CD4-positive, alpha-beta T cell (primary cell): ENCODE data around the gene FUT7. TPM values are rescaled to one million over a fixed set of nuclear protein-coding genes. Genes with fewer than 3 reads are reported as not detected.

Experiments used
- ATAC-seq: fragments of 200-7000 bp; cut with Tn5 transposase; one replicate; pipeline ENCODE4 v1.10.0; 2022; ENCODE audit warnings: mild to moderate bottlenecking; ENCODE audit not compliant: poor library complexity
- CTCF ChIA-PET: fragments of 350-600 bp; sonication (Branson Sonifier 250); formaldehyde crosslinking; loops from one replicate; lab custom pipeline; 2021; ENCODE audit warnings: antibody characterized with exemption, inconsistent platforms; lab: Charles Lee
- POLR2A ChIA-PET: fragments of 350-600 bp; sonication (Branson Sonifier 250); formaldehyde crosslinking; loops from one replicate; lab custom pipeline; 2021; ENCODE audit warnings: antibody characterized with exemption, inconsistent platforms; lab: Charles Lee
- DNase-seq, 14 experiments: peaks; one replicate each; pipeline ENCODE4 v3.0.0-alpha.2; 2013 to 2020; ENCODE audit warnings: mixed read lengths in 2 of 14
- H3K27ac ChIP-seq, 2 donors: one replicate each; pipeline versions ENCODE4 v1.5.1 to v1.7.0; 2013; ENCODE audit warnings: low read length in 2 of 2, low read depth in 1 of 2, mild to moderate bottlenecking in 1 of 2
- H3K27me3 ChIP-seq, 2 experiments: 1 replicate in 1 of 2; 2 replicates in 1 of 2; pipeline versions ENCODE4 v1.6.1 to v1.7.0; 2013; ENCODE audit warnings: low read length in 2 of 2, control low read depth in 1 of 2, mild to moderate bottlenecking in 1 of 2, moderate library complexity in 1 of 2; ENCODE audit not compliant: insufficient read depth in 2 of 2, control insufficient read depth in 1 of 2
- H3K36me3 ChIP-seq: one replicate; pipeline ENCODE4 v1.6.1; 2013; ENCODE audit warnings: low read length, control low read depth; ENCODE audit not compliant: insufficient read depth
- H3K4me1 ChIP-seq: one replicate; pipeline ENCODE4 v1.6.1; 2013; ENCODE audit warnings: low read length, control low read depth; ENCODE audit not compliant: insufficient read depth
- H3K4me3 ChIP-seq: one replicate; pipeline ENCODE4 v1.5.1; 2013; ENCODE audit warnings: mild to moderate bottlenecking, low read length, moderate library complexity
- H3K9me3 ChIP-seq, 2 experiments: 1 replicate in 1 of 2; 2 replicates in 1 of 2; pipeline versions ENCODE4 v1.6.1 to v1.7.0; 2013; ENCODE audit warnings: low read length in 2 of 2, mild to moderate bottlenecking in 2 of 2, control low read depth in 1 of 2, moderate library complexity in 1 of 2; ENCODE audit not compliant: control insufficient read depth in 1 of 2, insufficient read depth in 1 of 2
- H3K27ac Mint-ChIP-seq: one replicate; pipeline ENCODE4 v1.8.0; 2020; ENCODE audit warnings: mixed read lengths
- H3K27me3 Mint-ChIP-seq: one replicate; pipeline ENCODE4 v1.8.0; 2021; ENCODE audit warnings: mixed read lengths
- H3K36me3 Mint-ChIP-seq: one replicate; pipeline ENCODE4 v1.8.0; 2021; ENCODE audit warnings: low read depth, mixed read lengths
- H3K4me1 Mint-ChIP-seq: one replicate; pipeline ENCODE4 v1.8.0; 2021; ENCODE audit warnings: low read depth, mixed read lengths
- H3K4me3 Mint-ChIP-seq: one replicate; pipeline ENCODE4 v1.8.0; 2020; ENCODE audit warnings: mild to moderate bottlenecking, mixed read lengths
- H3K9me3 Mint-ChIP-seq: one replicate; pipeline ENCODE4 v1.8.0; 2020; ENCODE audit warnings: mixed read lengths
- CTCF ChIP-seq: fragments of 200-600 bp; IDR thresholded peaks from one replicate; pipeline ENCODE4 v1.8.0; 2022; ENCODE audit warnings: antibody characterized with exemption, mild to moderate bottlenecking
- intact Hi-C, 2 experiments: fragments of 100-400 bp; cut with DNase I in 1 of 2; cut with micrococcal nuclease in 1 of 2; formaldehyde crosslinking; loops; one replicate each; pipeline versions ENCODE4 v1.15.1 to v1.9.0; 2023 to 2025; cut with DNase I, micrococcal nuclease
- total RNA-seq, 174 experiments: library from RNA in 2 of 174; stranded (reverse) in 2 of 174; gene quantifications; one replicate each; pipeline ENCODE4 v1.2.3 and lab custom pipeline; 2021 to 2026

FUT7 gene
- total RNA-seq, 2 experiments from 2014 or later: 1.7 to 1.8 TPM

- no peak for TF ChIP-seq CTCF
- H3K27ac ChIP-seq: no peak overlapping the region
- H3K9me3 ChIP-seq: no peaks in the 10 kb centered on the region
- DNase-seq (no peak), ATAC-seq (no peak)
- H3K4me3 ChIP-seq: no peak overlapping the region
- ChIA-PET CTCF (interaction anchor here (2.4 kb wide), 1 partner anchor 39 kb away, joined by 6 read pairs; no protein-coding TSS in a partner anchor), POLR2A (interaction anchor here (2.7 to 3.0 kb wide), 2 partner anchors 35 to 46 kb away, joined by 12 to 17 read pairs; partner anchors contain the start of genes C8G and FBXW5)
- H3K27me3 ChIP-seq: peaks cover 0 to 7% of the 10 kb centered on the region in 2 experiments
- Mint-ChIP-seq H3K36me3 (peaks cover 4% of the 10 kb centered on the region), H3K4me3 (peak overlapping the region; percentile 89), H3K27ac (peak overlapping the region; percentile 57), H3K9me3 (no peaks in the 10 kb centered on the region), H3K4me1 (peaks cover 26% of the 10 kb centered on the region), H3K27me3 (peaks cover 15% of the 10 kb centered on the region)
- intact Hi-C loops: loop anchor here in 1 of 2 experiments (5.0 kb wide), 1 partner anchor 417 kb away; no protein-coding TSS in a partner anchor
- H3K4me1 ChIP-seq: peaks cover 39% of the 10 kb centered on the region
- H3K36me3 ChIP-seq: peaks cover 10% of the 10 kb centered on the region
Observed at GRCh38 chr9:136990242-136990911, 41.5 kb downstream of the FUT7 start.

- intact Hi-C loops: no loop called here
- DNase-seq: no peak
- no peak overlapping the region for H3K27ac Mint-ChIP-seq
Observed at GRCh38 chr9:136988872-136989271, 43.0 kb downstream of the FUT7 start.

GRCh38 chr9:136985853-136986252 lies 46.0 kb downstream of the FUT7 start:
- TF ChIP-seq CTCF: no peak
- Mint-ChIP-seq H3K4me3 (no peak overlapping the region), H3K27me3 (peaks cover 33% of the 10 kb centered on the region), H3K36me3 (no peaks in the 10 kb centered on the region), H3K27ac (no peak overlapping the region), H3K4me1 (peaks cover 10% of the 10 kb centered on the region), H3K9me3 (no peaks in the 10 kb centered on the region)
- CTCF ChIA-PET: interaction anchor here (1.3 kb wide), 1 partner anchor 144 kb away, joined by 3 read pairs; the partner anchor contains the start of gene AJM1
- DNase-seq (no peak), ATAC-seq (no peak)
- Histone ChIP-seq H3K9me3 (peaks cover 0 to 11% of the 10 kb centered on the region in 2 experiments), H3K36me3 (no peaks in the 10 kb centered on the region), H3K4me1 (peaks cover 15% of the 10 kb centered on the region), H3K27me3 (peaks cover 20 to 33% of the 10 kb centered on the region in 2 experiments), H3K27ac (no peak overlapping the region), H3K4me3 (no peak overlapping the region)
- POLR2A ChIA-PET: interaction anchor here (1.5 kb wide), 1 partner anchor 25 kb away, joined by 3 read pairs; no protein-coding TSS in a partner anchor
- intact Hi-C loops: no loop called here

More at GRCh38 chr9:136988872-136989271, 43.0 kb downstream of the FUT7 start:
- Histone ChIP-seq H3K9me3 (peaks cover 0 to 11% of the 10 kb centered on the region in 2 experiments), H3K36me3 (peaks cover 6% of the 10 kb centered on the region), H3K4me1 (peaks cover 39% of the 10 kb centered on the region), H3K27ac (no peak overlapping the region), H3K27me3 (peaks cover 13 to 22% of the 10 kb centered on the region in 2 experiments), H3K4me3 (no peak overlapping the region)
- Mint-ChIP-seq H3K36me3 (peaks cover 4% of the 10 kb centered on the region), H3K27me3 (peaks cover 19% of the 10 kb centered on the region), H3K4me1 (peaks cover 27% of the 10 kb centered on the region), H3K9me3 (no peaks in the 10 kb centered on the region), H3K4me3 (no peak overlapping the region)
- no peak for ATAC-seq
- CTCF ChIA-PET: interaction anchor here (0.5 kb wide), 1 partner anchor 79 kb away, joined by 3 read pairs; no protein-coding TSS in a partner anchor
- no peak for TF ChIP-seq CTCF
- POLR2A ChIA-PET: no interaction called here
